Activated naive CD8-positive, alpha-beta T cell (primary cell): ENCODE measurements around the gene MTNR1B.

Experiments
- H3K27ac Mint-ChIP-seq: one replicate; pipeline ENCODE4 v1.8.0; 2021; ENCODE audit warnings: mixed read lengths
- H3K27me3 Mint-ChIP-seq: one replicate; pipeline ENCODE4 v1.8.0; 2021; ENCODE audit warnings: mixed read lengths
- H3K36me3 Mint-ChIP-seq: one replicate; pipeline ENCODE4 v1.8.0; 2021; ENCODE audit warnings: mixed read lengths
- H3K4me1 Mint-ChIP-seq: one replicate; pipeline ENCODE4 v1.8.0; 2021; ENCODE audit warnings: low read depth, mixed read lengths
- H3K4me3 Mint-ChIP-seq: one replicate; pipeline ENCODE4 v1.8.0; 2021; ENCODE audit warnings: mild to moderate bottlenecking, mixed read lengths
- H3K9me3 Mint-ChIP-seq: one replicate; pipeline ENCODE4 v1.8.0; 2021; ENCODE audit warnings: low read depth, mixed read lengths

MTNR1B gene

GRCh38 chr11:93001806-93002205, 32.4 kb downstream of the MTNR1B start:
- Mint-ChIP-seq H3K9me3 (no peaks in the 10 kb centered on the region), H3K4me1 (no peaks in the 10 kb centered on the region), H3K36me3 (no peaks in the 10 kb centered on the region), H3K27me3 (peaks cover 1% of the 10 kb centered on the region), H3K27ac (no peak overlapping the region), H3K4me3 (no peak overlapping the region)

GRCh38 chr11:93002380-93002779, 32.9 kb downstream of the MTNR1B start:
- no peaks in the 10 kb centered on the region for H3K9me3 Mint-ChIP-seq
- no peaks in the 10 kb centered on the region for H3K4me1 Mint-ChIP-seq
- H3K36me3 Mint-ChIP-seq = no peaks in the 10 kb centered on the region
- no peak overlapping the region for H3K4me3 Mint-ChIP-seq
- no peak overlapping the region for H3K27ac Mint-ChIP-seq
- peaks cover 1% of the 10 kb centered on the region for H3K27me3 Mint-ChIP-seq

DNA sequence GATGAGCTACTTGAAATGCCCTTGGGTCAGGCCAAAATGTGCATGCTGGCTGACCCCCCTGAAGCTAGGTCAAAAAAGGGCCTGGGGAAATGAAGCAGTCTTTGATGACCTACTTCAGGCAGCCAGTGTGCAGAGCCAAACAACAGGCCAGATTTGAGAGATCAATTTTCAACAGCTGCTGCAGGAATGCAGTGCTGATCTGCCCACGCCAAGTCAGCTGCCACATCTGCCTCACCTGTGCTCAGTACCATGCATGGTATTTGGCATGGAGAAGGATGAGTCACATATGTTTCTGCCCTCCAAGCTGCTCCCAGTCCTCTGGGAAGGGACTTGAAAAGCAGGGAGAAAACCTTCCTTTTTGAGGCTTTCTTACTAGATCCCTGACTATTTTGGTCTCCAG, 35.8 kb downstream of the MTNR1B start:
- Mint-ChIP-seq H3K4me1 (no peaks in the 10 kb centered on the region), H3K27ac (no peak overlapping the region), H3K27me3 (peaks cover 1% of the 10 kb centered on the region), H3K36me3 (no peaks in the 10 kb centered on the region), H3K4me3 (no peak overlapping the region), H3K9me3 (no peaks in the 10 kb centered on the region)

DNA sequence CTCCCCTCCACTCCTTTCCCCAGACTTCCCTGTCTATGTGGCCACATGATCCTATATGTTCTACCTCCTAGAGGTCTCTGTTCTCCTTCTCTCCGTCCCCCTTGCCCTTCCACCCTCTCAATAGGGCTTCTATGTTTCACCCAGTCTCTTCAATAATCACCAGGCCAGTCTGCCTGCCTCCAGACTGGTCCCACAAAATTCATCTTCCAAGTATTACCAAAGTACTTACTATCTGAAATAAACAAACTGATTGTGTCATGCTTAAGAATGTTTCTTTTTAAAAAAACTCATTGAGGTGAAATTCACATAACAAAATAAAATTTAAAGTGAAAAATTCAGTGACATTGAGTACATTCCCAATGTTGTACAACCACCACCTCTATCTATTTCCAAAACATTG, 44.2 kb downstream of the MTNR1B start:
- peaks cover 4% of the 10 kb centered on the region for H3K9me3 Mint-ChIP-seq
- H3K4me3 Mint-ChIP-seq = no peak overlapping the region
- no peak overlapping the region for H3K27ac Mint-ChIP-seq
- peaks cover 7% of the 10 kb centered on the region for H3K27me3 Mint-ChIP-seq
- H3K4me1 Mint-ChIP-seq = no peaks in the 10 kb centered on the region
- no peaks in the 10 kb centered on the region for H3K36me3 Mint-ChIP-seq

- H3K4me3 Mint-ChIP-seq = no peak overlapping the region
- peaks cover 4% of the 10 kb centered on the region for H3K9me3 Mint-ChIP-seq
- H3K27me3 Mint-ChIP-seq = peaks cover 10% of the 10 kb centered on the region
- no peak overlapping the region for H3K27ac Mint-ChIP-seq
- H3K36me3 Mint-ChIP-seq = no peaks in the 10 kb centered on the region
- H3K4me1 Mint-ChIP-seq = no peaks in the 10 kb centered on the region
Observed at GRCh38 chr11:93016595-93016994, 47.1 kb downstream of the MTNR1B start.

GRCh38 chr11:93017821-93018690, 48.6 kb downstream of the MTNR1B start:
- Mint-ChIP-seq H3K36me3 (no peaks in the 10 kb centered on the region), H3K4me1 (no peaks in the 10 kb centered on the region), H3K9me3 (peaks cover 4% of the 10 kb centered on the region), H3K4me3 (no peak overlapping the region), H3K27me3 (peaks cover 10% of the 10 kb centered on the region), H3K27ac (no peak overlapping the region)

GRCh38 chr11:93020248-93021046, 51.0 kb downstream of the MTNR1B start:
- Mint-ChIP-seq H3K4me3 (no peak overlapping the region), H3K9me3 (peaks cover 4% of the 10 kb centered on the region), H3K27me3 (peaks cover 8% of the 10 kb centered on the region), H3K4me1 (no peaks in the 10 kb centered on the region), H3K36me3 (no peaks in the 10 kb centered on the region), H3K27ac (no peak overlapping the region)

DNA sequence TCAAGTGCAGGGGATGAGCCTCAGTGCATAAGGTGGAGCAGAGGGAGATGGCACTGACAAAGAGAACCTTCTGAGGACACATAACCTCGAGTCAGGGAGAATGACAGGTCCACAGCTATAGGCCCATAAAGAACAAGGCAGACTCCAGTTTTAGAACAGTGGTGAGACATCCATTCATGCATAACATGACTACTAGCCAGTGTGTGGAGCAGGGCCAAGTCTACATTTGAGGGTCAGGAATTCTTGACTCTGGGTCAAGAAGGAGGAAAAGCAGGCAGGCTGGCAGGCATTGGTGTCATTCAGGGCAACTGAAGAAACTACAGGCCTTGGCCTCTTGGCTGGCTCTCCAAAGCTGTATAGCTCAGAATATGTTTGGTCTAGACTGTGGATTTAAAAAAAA, 54.9 kb downstream of the MTNR1B start:
- Mint-ChIP-seq H3K4me1 (no peaks in the 10 kb centered on the region), H3K36me3 (no peaks in the 10 kb centered on the region), H3K27ac (no peak overlapping the region), H3K4me3 (no peak overlapping the region), H3K27me3 (peaks cover 3% of the 10 kb centered on the region), H3K9me3 (no peaks in the 10 kb centered on the region)

- H3K36me3 Mint-ChIP-seq = no peaks in the 10 kb centered on the region
- no peaks in the 10 kb centered on the region for H3K4me1 Mint-ChIP-seq
- no peak overlapping the region for H3K27ac Mint-ChIP-seq
- H3K4me3 Mint-ChIP-seq = no peak overlapping the region
- H3K9me3 Mint-ChIP-seq = no peaks in the 10 kb centered on the region
- peaks cover 3% of the 10 kb centered on the region for H3K27me3 Mint-ChIP-seq
Observed at GRCh38 chr11:93025558-93026255, 56.3 kb downstream of the MTNR1B start.

DNA sequence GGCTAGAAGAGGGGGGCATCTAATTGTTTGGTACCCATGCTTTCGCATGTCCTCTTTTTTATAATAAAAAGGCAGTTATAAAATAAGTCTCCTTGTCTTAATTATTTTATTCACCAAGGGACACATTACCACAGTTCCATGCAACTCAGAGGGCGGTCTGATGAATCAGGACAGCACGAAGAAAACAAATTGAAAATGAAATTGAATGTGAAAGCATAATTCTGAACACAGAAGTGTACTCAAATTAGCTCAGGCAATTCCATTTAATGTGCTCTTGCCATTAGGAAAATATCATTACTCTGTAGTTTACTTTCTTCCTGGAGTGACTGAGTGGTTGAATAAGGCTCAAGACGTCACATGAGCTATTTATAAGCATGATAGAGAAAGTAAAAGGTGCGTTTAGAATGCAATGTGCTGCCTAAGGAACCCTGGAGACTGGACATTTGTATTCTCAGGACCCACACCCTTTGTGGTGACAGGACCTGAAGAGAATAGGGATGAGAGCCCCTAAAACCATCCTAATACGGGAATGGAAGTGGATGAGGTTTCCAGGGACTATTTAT, 59.6 kb downstream of the MTNR1B start:
- H3K27ac Mint-ChIP-seq = no peak overlapping the region

GRCh38 chr11:93031386-93031785, 61.9 kb downstream of the MTNR1B start:
- Mint-ChIP-seq H3K4me3 (no peak overlapping the region), H3K4me1 (no peaks in the 10 kb centered on the region), H3K27ac (no peak overlapping the region), H3K9me3 (no peaks in the 10 kb centered on the region), H3K27me3 (peaks cover 3% of the 10 kb centered on the region), H3K36me3 (no peaks in the 10 kb centered on the region)

More for the DNA sequence above, 59.6 kb downstream of the MTNR1B start:
- H3K9me3 Mint-ChIP-seq = no peaks in the 10 kb centered on the region
- H3K36me3 Mint-ChIP-seq = no peaks in the 10 kb centered on the region
- H3K4me1 Mint-ChIP-seq = no peaks in the 10 kb centered on the region
- no peak overlapping the region for H3K4me3 Mint-ChIP-seq
- H3K27me3 Mint-ChIP-seq = peaks cover 3% of the 10 kb centered on the region
